ENCODE measurements around the gene ACBD6.

The ACBD6 gene

GRCh38 chr1:180243517-180244221, 258.7 kb downstream of the ACBD6 start:
- DNase-seq (ENCODE audit: low read depth in 1 of 2, low spot score in 1 of 2), result no peak
- H3K27me3 ChIP-seq (ENCODE audit: insufficient read depth, poor library complexity, severe bottlenecking), result peaks cover 21% of the 10 kb centered on the region
- H3K4me3 ChIP-seq (replicated peaks; ENCODE audit: insufficient read depth, low read length), result no peak overlapping the region
- no peak overlapping the region for H3K27ac ChIP-seq (replicated peaks)
- no peak for TF ChIP-seq POLR2AphosphoS5 (IDR thresholded peaks at IDR 0.05; ENCODE audit: low read depth)
- no peak for TF ChIP-seq SPI1 (IDR thresholded peaks at IDR 0.05; ENCODE audit: borderline replicate concordance, low read depth)
- TF ChIP-seq CTCF (IDR thresholded peaks at IDR 0.05; ENCODE audit: insufficient read depth, low read length), result no peak
- no peak for TF ChIP-seq REST (IDR thresholded peaks at IDR 0.05; ENCODE audit: insufficient replicate concordance, low read depth)
- no peak for TF ChIP-seq GABPA (IDR thresholded peaks at IDR 0.05; ENCODE audit: low read depth)

GRCh38 chr1:180241716-180242544, 260.4 kb downstream of the ACBD6 start:
- peak in 1 of 2 experiments; percentile 40 for DNase-seq (ENCODE audit: low read depth in 1 of 2, low spot score in 1 of 2)
- Histone ChIP-seq H3K27me3 (ENCODE audit: insufficient read depth, poor library complexity, severe bottlenecking) (peaks cover 37% of the 10 kb centered on the region), H3K27ac (replicated peaks) (no peak overlapping the region), H3K4me3 (replicated peaks; ENCODE audit: insufficient read depth, low read length) (no peak overlapping the region)
- TF ChIP-seq GABPA (IDR thresholded peaks at IDR 0.05; ENCODE audit: low read depth) (no peak), SPI1 (IDR thresholded peaks at IDR 0.05; ENCODE audit: borderline replicate concordance, low read depth) (no peak), POLR2AphosphoS5 (IDR thresholded peaks at IDR 0.05; ENCODE audit: low read depth) (no peak), REST (IDR thresholded peaks at IDR 0.05; ENCODE audit: insufficient replicate concordance, low read depth) (peak; percentile 97), CTCF (IDR thresholded peaks at IDR 0.05; ENCODE audit: insufficient read depth, low read length) (no peak)

GRCh38 chr1:180239145-180240096, 263.0 kb downstream of the ACBD6 start:
- no peak for TF ChIP-seq CTCF (IDR thresholded peaks at IDR 0.05; ENCODE audit: insufficient read depth, low read length)
- TF ChIP-seq SPI1 (IDR thresholded peaks at IDR 0.05; ENCODE audit: borderline replicate concordance, low read depth), result no peak
- TF ChIP-seq REST (IDR thresholded peaks at IDR 0.05; ENCODE audit: insufficient replicate concordance, low read depth), result no peak
- TF ChIP-seq POLR2AphosphoS5 (IDR thresholded peaks at IDR 0.05; ENCODE audit: low read depth), result no peak
- TF ChIP-seq GABPA (IDR thresholded peaks at IDR 0.05; ENCODE audit: low read depth), result no peak
- Histone ChIP-seq H3K27me3 (ENCODE audit: insufficient read depth, poor library complexity, severe bottlenecking) (peaks cover 62% of the 10 kb centered on the region), H3K4me3 (replicated peaks; ENCODE audit: insufficient read depth, low read length) (no peak overlapping the region), H3K27ac (replicated peaks) (no peak overlapping the region)
- DNase-seq (ENCODE audit: low read depth in 1 of 2, low spot score in 1 of 2), result no peak
